GOT3 (cell line): Measurements from ENCODE around the gene KRT80.

Experiments used
- DNase-seq: peaks from one replicate; lab custom pipeline; 2025; ENCODE audit warnings: mixed read lengths; lab: John Stamatoyannopoulos, UW

Gene KRT80

DNA sequence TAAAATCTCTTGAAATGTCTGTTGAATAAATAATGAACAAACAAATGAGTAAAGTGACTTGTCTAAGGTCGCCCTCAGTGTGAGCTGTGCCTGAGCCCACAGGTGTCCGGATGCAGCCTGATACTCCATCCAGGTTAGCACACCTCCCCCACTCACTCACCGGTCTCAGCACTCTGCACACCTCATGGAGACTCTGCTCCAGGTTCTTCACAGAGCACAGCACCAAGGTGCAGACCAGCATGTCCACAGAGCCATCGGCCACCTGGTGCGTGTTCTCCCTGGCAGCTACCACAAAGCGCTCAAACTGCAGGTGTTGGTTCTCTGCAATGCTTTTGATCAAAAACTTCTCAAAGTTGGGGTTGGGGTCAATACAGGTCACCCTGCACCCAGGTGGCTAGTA lies 37.1 kb upstream of the KRT80 start:
- DNase-seq = no peak

GRCh38 chr12:52228366-52228765 lies 36.6 kb upstream of the KRT80 start:
- DNase-seq = no peak

- DNase-seq = no peak
Observed at GRCh38 chr12:52227606-52228166, 35.9 kb upstream of the KRT80 start.

DNA sequence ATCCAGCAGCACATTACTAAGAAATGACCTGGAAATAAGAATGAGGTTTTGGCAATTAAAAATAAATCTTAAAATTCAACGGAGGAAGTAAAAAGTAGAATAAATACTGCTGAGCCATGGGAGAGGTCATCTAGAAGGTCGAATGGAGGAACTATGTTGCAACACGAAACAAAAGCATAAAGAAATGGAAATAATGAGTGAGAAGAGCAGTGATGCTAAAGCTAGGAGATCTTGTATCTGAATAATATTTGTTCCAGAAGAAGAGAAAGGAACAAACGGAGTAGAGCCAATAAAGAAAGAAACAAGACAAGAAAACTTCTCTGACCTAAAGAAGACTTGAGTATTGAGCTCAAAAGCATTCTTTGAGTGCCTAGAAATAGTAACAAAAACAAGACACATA lies 34.6 kb upstream of the KRT80 start:
- no peak for DNase-seq

GRCh38 chr12:52225752-52226151 lies 33.9 kb upstream of the KRT80 start:
- no peak for DNase-seq

GRCh38 chr12:52224151-52224550 lies 32.3 kb upstream of the KRT80 start:
- DNase-seq = no peak

DNA sequence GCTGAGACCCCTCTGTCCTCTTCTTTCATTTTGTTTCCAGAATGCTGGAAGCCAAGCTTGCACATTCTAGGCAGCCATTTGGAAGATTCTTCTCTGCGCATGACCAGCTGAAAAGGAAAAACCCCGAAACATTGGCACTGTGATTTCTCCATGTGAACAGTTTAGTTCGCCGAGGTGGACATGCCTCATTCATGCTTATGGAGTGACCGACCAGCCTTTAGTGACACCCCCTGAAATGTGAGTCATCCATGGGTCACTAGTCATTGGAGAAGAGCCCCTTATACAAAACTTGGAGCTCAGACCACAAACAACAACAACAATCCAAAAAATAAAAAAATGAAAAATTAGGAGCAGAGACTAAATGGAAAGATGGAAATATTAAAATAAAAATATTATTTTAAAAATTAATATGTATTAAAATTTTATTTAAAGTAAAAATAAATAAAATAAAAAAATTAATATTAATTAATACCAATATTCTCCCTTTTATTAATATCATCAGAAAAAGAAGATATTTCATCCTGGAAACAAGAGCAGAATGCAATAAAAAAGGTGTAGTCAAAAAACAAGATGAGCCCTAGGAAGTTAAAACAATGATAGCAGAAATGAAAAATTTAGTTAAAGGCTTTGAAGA lies 31.7 kb upstream of the KRT80 start:
- DNase-seq = no peak

- DNase-seq = no peak
Observed at GRCh38 chr12:52222692-52223091, 30.9 kb upstream of the KRT80 start.

- no peak for DNase-seq
Observed at GRCh38 chr12:52221912-52222457, 30.2 kb upstream of the KRT80 start.

- DNase-seq = no peak
Observed at GRCh38 chr12:52221070-52221781, 29.4 kb upstream of the KRT80 start.

DNA sequence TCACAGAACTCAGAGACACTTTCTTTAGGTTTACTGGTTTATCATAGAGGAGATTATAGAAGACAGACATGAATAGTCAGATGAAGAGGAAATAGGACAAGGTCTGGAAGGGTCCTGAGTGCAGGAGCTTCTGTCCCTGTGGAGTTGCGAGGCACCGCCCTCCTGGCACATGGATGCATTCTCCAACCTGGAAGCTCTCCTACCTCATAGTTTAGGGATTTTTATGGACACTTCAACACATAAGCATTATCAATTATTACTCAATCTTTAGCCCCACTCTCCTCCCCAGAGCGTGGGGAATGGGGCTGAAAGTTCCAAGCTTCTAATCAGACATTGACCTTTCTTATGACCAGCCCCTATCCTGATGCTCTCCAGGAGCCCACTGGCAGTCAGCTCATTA lies 28.7 kb upstream of the KRT80 start:
- no peak for DNase-seq

GRCh38 chr12:52218001-52218400 lies 26.2 kb upstream of the KRT80 start:
- DNase-seq = no peak

DNA sequence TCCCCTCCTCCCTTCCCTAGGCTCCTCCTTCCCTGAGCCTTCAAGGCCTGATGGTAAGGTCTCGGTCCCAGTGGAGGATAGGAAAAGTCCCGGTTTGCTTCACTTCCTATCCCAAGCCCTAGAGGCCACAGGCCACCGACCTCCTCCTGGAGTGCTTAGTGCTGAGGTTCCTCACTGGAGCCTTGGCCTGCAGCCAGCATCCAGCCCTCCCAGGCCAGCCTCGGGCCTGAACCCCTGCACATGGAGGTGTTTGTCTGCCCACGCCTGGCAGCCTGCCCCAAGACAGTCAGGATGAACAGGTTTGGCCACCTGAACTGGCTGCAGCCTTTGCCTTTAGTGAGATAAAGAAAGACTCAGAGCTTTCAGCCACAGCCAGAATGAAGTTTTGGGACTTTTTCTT lies 25.4 kb upstream of the KRT80 start:
- DNase-seq = no peak

DNA sequence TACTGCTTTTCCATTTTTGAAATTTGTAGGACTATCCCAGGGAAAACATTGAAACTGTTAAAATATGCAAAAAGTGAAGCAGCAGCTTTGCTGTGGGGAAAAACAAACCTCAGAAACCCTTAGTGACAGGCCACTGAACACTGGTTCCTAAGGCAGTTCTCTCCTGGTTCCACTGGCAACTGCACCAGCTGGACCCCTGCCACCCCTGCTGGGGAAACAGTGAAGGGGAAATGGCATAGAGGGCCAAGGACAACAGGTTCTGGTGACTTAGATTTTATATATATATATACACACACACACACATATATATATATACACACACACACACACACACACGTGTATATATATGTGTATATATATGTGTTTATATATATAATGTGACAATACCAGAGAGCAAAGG lies 25.0 kb upstream of the KRT80 start:
- DNase-seq = no peak

- no peak for DNase-seq
Observed at GRCh38 chr12:52216100-52216499, 24.3 kb upstream of the KRT80 start.

- DNase-seq = no peak
Observed at GRCh38 chr12:52215587-52216031, 23.8 kb upstream of the KRT80 start.

- DNase-seq = no peak
Observed at GRCh38 chr12:52214421-52214802, 22.6 kb upstream of the KRT80 start.

- DNase-seq = no peak
Observed at GRCh38 chr12:52213564-52214420, 22.0 kb upstream of the KRT80 start.

- no peak for DNase-seq
Observed at GRCh38 chr12:52212701-52213563, 21.1 kb upstream of the KRT80 start.

- DNase-seq = no peak
Observed at GRCh38 chr12:52211716-52212585, 20.1 kb upstream of the KRT80 start.
